Measurements from ENCODE around the gene SRGAP1. TPM values are rescaled to one million over a fixed set of nuclear protein-coding genes. Genes with fewer than 3 reads are reported as not detected.

Gene SRGAP1
- total and polyA plus RNA-seq, 9 of the 15 experiments (the other 6 are each of a cell fraction or from before 2014, with no cell fraction given): 0.01 to 0.13 (median 0.04) TPM; not detected in 3

GRCh38 chr12:64147875-64148274 is 303.4 kb downstream of the SRGAP1 start:
- no peaks in the 10 kb centered on the region for H3K9me1 ChIP-seq (ENCODE audit: control insufficient read depth, insufficient read depth, low read length)
- ChIA-PET CTCF (ENCODE audit: low intra/inter-chr PET ratio) (interaction anchor here (0.6 to 0.7 kb wide), 2 partner anchors 9 to 199 kb away, joined by 4 to 7 read pairs; no protein-coding TSS in a partner anchor), POLR2A (interaction anchor here (1.0 kb wide), 1 partner anchor 26 kb away, joined by 3 read pairs; no protein-coding TSS in a partner anchor)
- 0% methylated on average over 2 of the region's 2 CpGs for WGBS (ENCODE audit: insufficient coverage, low coverage, missing lambda C conversion rate)
- in situ Hi-C loops (cut with MboI) (no loop called here), intact Hi-C loops (cut with micrococcal nuclease) (loop anchor here (10.0 kb wide), 1 partner anchor 107 kb away; no protein-coding TSS in a partner anchor)
- H3K36me3 ChIP-seq (ENCODE audit: control insufficient read depth, insufficient read depth, low read length): no peaks in the 10 kb centered on the region
- ATAC-seq (no peak), FAIRE-seq (no peak), DNase-seq (ENCODE audit: extremely low read depth in 1 of 4, low spot score in 3 of 4) (no peak)
- peaks cover 0 to 17% of the 10 kb centered on the region in 2 experiments; a peak in 2 of 5 replicates for H3K27me3 ChIP-seq (ENCODE audit: control insufficient read depth in 2 of 2, insufficient read depth in 2 of 2, low read length in 2 of 2)
- no peak overlapping the region for H3K4me2 ChIP-seq (ENCODE audit: insufficient read depth, low read length)
- H4K20me1 ChIP-seq (replicated peaks; ENCODE audit: control insufficient read depth, insufficient read depth, low read length): no peaks in the 10 kb centered on the region
- H3K4me3 ChIP-seq: no peak overlapping the region
- no peaks in the 10 kb centered on the region for H3K9me3 ChIP-seq (replicated peaks; ENCODE audit: control insufficient read depth, insufficient read depth, low read depth, low read length)
- H2AFZ ChIP-seq (ENCODE audit: low read depth, low read length): no peak overlapping the region
- no TSS peak for BruUV-seq (replicated peaks)
- H3K9ac ChIP-seq (ENCODE audit: insufficient read depth in 1 of 2, low read depth in 2 of 2, low read length in 2 of 2): no peak overlapping the region
- H3K79me2 ChIP-seq (ENCODE audit: control insufficient read depth, insufficient read depth, low read length): no peaks in the 10 kb centered on the region
- no peak for TF ChIP-seq SOX6 (IDR thresholded peaks at IDR 0.05)
- no peak for TF ChIP-seq PRPF4 (IDR thresholded peaks at IDR 0.05; ENCODE audit: insufficient read depth, low read depth, low read length, poor library complexity, severe bottlenecking)
- TF ChIP-seq BRF2 (IDR thresholded peaks at IDR 0.05; ENCODE audit: borderline replicate concordance, insufficient read depth, insufficient read length): no peak
- no peak for TF ChIP-seq HDAC3 (IDR thresholded peaks at IDR 0.05; ENCODE audit: borderline replicate concordance, partially characterized antibody)
- TF ChIP-seq, protein P1, sequence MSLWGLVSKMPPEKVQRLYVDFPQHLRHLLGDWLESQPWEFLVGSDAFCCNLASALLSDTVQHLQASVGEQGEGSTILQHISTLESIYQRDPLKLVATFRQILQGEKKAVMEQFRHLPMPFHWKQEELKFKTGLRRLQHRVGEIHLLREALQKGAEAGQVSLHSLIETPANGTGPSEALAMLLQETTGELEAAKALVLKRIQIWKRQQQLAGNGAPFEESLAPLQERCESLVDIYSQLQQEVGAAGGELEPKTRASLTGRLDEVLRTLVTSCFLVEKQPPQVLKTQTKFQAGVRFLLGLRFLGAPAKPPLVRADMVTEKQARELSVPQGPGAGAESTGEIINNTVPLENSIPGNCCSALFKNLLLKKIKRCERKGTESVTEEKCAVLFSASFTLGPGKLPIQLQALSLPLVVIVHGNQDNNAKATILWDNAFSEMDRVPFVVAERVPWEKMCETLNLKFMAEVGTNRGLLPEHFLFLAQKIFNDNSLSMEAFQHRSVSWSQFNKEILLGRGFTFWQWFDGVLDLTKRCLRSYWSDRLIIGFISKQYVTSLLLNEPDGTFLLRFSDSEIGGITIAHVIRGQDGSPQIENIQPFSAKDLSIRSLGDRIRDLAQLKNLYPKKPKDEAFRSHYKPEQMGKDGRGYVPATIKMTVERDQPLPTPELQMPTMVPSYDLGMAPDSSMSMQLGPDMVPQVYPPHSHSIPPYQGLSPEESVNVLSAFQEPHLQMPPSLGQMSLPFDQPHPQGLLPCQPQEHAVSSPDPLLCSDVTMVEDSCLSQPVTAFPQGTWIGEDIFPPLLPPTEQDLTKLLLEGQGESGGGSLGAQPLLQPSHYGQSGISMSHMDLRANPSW (CRISPR knock-in tag; IDR thresholded peaks at IDR 0.05): no peak
- no peak for TF ChIP-seq ZNF398 (CRISPR knock-in tag; IDR thresholded peaks at IDR 0.05)
- TF ChIP-seq CCNT2 (IDR thresholded peaks at IDR 0.05; ENCODE audit: borderline replicate concordance, extremely low read depth, insufficient read length, low read depth, low read length): no peak
- TF ChIP-seq FOS (IDR thresholded peaks at IDR 0.05; ENCODE audit: extremely low read depth, insufficient read length): no peak
- TF ChIP-seq ZNF707 (CRISPR knock-in tag; conservative IDR thresholded peaks at IDR 0.05): no peak
- TF ChIP-seq GABPB1 (CRISPR knock-in tag; IDR thresholded peaks at IDR 0.05): no peak
- TF ChIP-seq ZNF175 (CRISPR knock-in tag; IDR thresholded peaks at IDR 0.05; ENCODE audit: low read depth): no peak
- TF ChIP-seq TCF7L2 (IDR thresholded peaks at IDR 0.05; ENCODE audit: low read depth, low read length): no peak
- no peak for TF ChIP-seq CBX2 (IDR thresholded peaks at IDR 0.05; ENCODE audit: insufficient read depth, low read length, poor library complexity, severe bottlenecking)
- TF ChIP-seq E2F4 (CRISPR knock-in tag; IDR thresholded peaks at IDR 0.05; ENCODE audit: low read depth): no peak
- no peak for TF ChIP-seq HDAC6 (IDR thresholded peaks at IDR 0.05; ENCODE audit: low read depth, low read length)
- H3K4me1 ChIP-seq (replicated peaks in 1 of 2; ENCODE audit: control insufficient read depth in 2 of 2, insufficient read depth in 2 of 2, low read length in 2 of 2): no peaks in the 10 kb centered on the region
- H3K27ac ChIP-seq (ENCODE audit: extremely low read depth, low read depth, low read length): no peak overlapping the region

All from K562 (cell line).